Activated T-cell treated with anti-CD3 and anti-CD28 coated beads for 24 hours (primary cell): ENCODE measurements around the gene TLR9.

ENCODE experiments used
- DNase-seq: peaks from one replicate; pipeline ENCODE4 v3.0.0-alpha.2; 2020; ENCODE audit warnings: low read depth

The TLR9 gene

GRCh38 chr3:52217409-52217805, 8.0 kb downstream of the TLR9 start:
- DNase-seq = no peak

GRCh38 chr3:52216585-52217408, 8.6 kb downstream of the TLR9 start:
- DNase-seq = peak; percentile 40

GRCh38 chr3:52215351-52215750, 10.1 kb downstream of the TLR9 start:
- no peak for DNase-seq

GRCh38 chr3:52213901-52214300, 11.5 kb downstream of the TLR9 start:
- no peak for DNase-seq

- no peak for DNase-seq
These were observed 12.4 kb downstream of the TLR9 start for GRCh38 chr3:52213005-52213404.

- DNase-seq = no peak
These were observed 14.1 kb downstream of the TLR9 start for GRCh38 chr3:52211268-52211891.

- no peak for DNase-seq
These were observed 14.8 kb downstream of the TLR9 start for GRCh38 chr3:52210550-52211046.

- no peak for DNase-seq
These were observed 15.4 kb downstream of the TLR9 start for GRCh38 chr3:52210037-52210436.

- no peak for DNase-seq
These were observed 16.9 kb downstream of the TLR9 start for GRCh38 chr3:52208556-52208955.

- no peak for DNase-seq
These were observed 19.6 kb downstream of the TLR9 start for GRCh38 chr3:52205727-52206372.

GRCh38 chr3:52204337-52205073, 20.9 kb downstream of the TLR9 start:
- no peak for DNase-seq

- DNase-seq = no peak
These were observed 21.7 kb downstream of the TLR9 start for GRCh38 chr3:52203701-52204100.

- DNase-seq = no peak
These were observed 22.9 kb downstream of the TLR9 start for GRCh38 chr3:52202384-52203077.

- DNase-seq = no peak
These were observed 24.3 kb downstream of the TLR9 start for GRCh38 chr3:52200981-52201679.

- DNase-seq = no peak
These were observed 26.5 kb downstream of the TLR9 start for GRCh38 chr3:52198643-52199608.

GRCh38 chr3:52197842-52198625, 27.4 kb downstream of the TLR9 start, which contains the start of gene ALAS1:
TSS of gene ALAS1 (plus strand) at chr3:52198160. CDS start at chr3:52199242, 1,082 bp downstream.
- DNase-seq = peak; percentile 93

GRCh38 chr3:52197499-52197841, 28.0 kb downstream of the TLR9 start:
- no peak for DNase-seq

GRCh38 chr3:52196977-52197376, 28.5 kb downstream of the TLR9 start:
- DNase-seq = no peak

GRCh38 chr3:52195823-52196331, 29.6 kb downstream of the TLR9 start:
- no peak for DNase-seq
